GM10248 (cell line): ENCODE results near the gene C10orf67.

Experiments used
- CTCF ChIA-PET: fragments of 300-600 bp; sonication (Branson Sonifier 250); formaldehyde crosslinking; extraction: SDS; loops from one replicate; lab custom pipeline; 2021; ENCODE audit warnings: antibody characterized with exemption; lab: Yijun Ruan, JAX
- POLR2A ChIA-PET: fragments of 350-650 bp; sonication (Branson Sonifier 250); formaldehyde crosslinking; extraction: SDS; loops from one replicate; lab custom pipeline; 2020; ENCODE audit warnings: antibody characterized with exemption; lab: Yijun Ruan, JAX
- DNase-seq: peaks from one replicate; pipeline ENCODE4 v3.0.0; 2012; ENCODE audit errors: extremely low spot score
- CTCF ChIP-seq: IDR thresholded peaks from 2 replicates; pipeline ENCODE4 v1.5.1; 2012; ENCODE audit warnings: mild to moderate bottlenecking, low read depth; ENCODE audit errors: extremely low read depth, missing control alignments, control extremely low read depth

The C10orf67 gene

DNA sequence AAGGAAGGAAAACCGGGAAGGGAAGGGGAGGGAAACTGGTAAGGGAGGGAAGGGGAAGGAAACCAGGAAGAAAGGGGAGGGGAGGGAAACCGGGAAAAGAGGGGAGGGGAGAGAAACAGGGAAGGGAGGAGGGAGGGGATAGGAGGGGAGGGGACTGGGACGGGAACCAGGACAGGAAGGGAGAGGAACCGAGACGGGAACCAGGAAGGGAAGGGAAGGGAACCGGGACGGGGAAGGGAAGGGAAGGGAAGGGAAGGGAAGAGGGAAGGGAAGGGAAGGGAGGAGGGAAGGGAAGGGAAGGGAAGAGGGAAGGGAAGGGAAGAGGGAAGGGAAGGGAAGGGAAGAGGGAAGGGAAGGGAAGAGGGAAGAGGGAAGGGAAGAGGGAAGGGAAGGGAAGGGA is 13.6 kb downstream of the C10orf67 start:
- no peak for TF ChIP-seq CTCF
- DNase-seq: no peak
- POLR2A ChIA-PET: no interaction called here
- CTCF ChIA-PET: no interaction called here

DNA sequence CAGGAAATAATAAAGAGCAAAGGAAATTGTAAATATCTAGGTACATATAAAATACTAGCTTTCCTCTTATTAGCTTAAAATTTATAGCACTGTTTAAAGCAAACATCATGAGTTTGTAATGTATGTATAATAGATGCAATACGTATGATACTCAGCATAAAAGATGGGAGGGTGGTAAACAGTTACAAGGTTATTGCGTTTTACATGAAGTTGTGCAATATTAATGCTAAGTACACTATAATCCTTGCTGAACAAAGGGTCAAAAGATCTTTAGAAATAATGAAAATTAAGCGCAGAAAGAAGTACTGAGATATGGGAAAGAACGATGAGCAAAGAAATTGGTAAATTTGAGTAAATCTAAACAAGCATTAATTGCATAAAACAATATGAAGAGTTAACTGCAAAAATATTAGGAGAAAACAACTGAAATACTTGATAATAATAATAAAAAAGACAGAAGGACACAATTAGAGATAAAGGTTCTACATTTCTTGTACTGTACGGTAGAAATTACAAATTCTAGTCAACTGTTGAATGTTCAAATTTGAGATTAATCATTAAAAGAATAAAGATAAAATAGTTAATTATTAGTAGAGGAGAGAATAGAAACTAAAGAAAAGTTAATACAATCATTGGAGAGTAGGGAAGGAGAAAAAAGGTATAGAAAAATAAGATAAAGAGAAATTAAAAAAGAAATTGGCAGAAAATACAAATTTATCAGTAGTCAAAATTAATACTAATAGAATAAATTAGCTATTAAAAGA is 17.9 kb downstream of the C10orf67 start:
- TF ChIP-seq CTCF: no peak
- ChIA-PET POLR2A (no interaction called here), CTCF (interaction anchor here (1.5 to 4.0 kb wide), 2 partner anchors 10 to 163 kb away, joined by 3 to 35 read pairs; no protein-coding TSS in a partner anchor)
- DNase-seq: no peak

GRCh38 chr10:23325132-23325531 is 19.5 kb downstream of the C10orf67 start:
- ChIA-PET CTCF (interaction anchor here (1.0 to 4.0 kb wide), 3 partner anchors 9 to 165 kb away, joined by 3 to 35 read pairs (median 3); no protein-coding TSS in a partner anchor), POLR2A (no interaction called here)
- peak; percentile 14 for TF ChIP-seq CTCF
- DNase-seq: no peak

- POLR2A ChIA-PET: no interaction called here
- CTCF ChIA-PET: interaction anchor here (1.0 kb wide), 3 partner anchors 9 to 144 kb away, joined by 3 to 5 read pairs (median 3); no protein-coding TSS in a partner anchor
- TF ChIP-seq CTCF: no peak
- DNase-seq: no peak
Observed at GRCh38 chr10:23324351-23324750, 20.2 kb downstream of the C10orf67 start.

- TF ChIP-seq CTCF: no peak
- ChIA-PET CTCF (no interaction called here), POLR2A (no interaction called here)
- no peak for DNase-seq
Observed at GRCh38 chr10:23322082-23322481, 22.5 kb downstream of the C10orf67 start.

GRCh38 chr10:23319835-23320234 is 24.8 kb downstream of the C10orf67 start:
- no peak for DNase-seq
- CTCF ChIA-PET: interaction anchor here (10.4 kb wide), 1 partner anchor 206 kb away, joined by 126 read pairs; no protein-coding TSS in a partner anchor
- no peak for TF ChIP-seq CTCF
- POLR2A ChIA-PET: no interaction called here
